Spleen (tissue), 11 donors: ENCODE data around the gene PFKL. TPM values are rescaled to one million over a fixed set of nuclear protein-coding genes. Genes with fewer than 3 reads are reported as not detected.

Source experiments
- DNase-seq: peaks from one replicate; pipeline ENCODE4 v3.0.0-alpha.2; 2020
- H3K27ac ChIP-seq, 8 donors: fragments of 200-600 bp; sonication (generic) in 7 of 8; 1 replicate in 4 of 8; 2 replicates in 4 of 8; pipeline versions ENCODE4 v1.5.0 to v1.8.0; 2016 to 2021; ENCODE audit warnings: inconsistent platforms in 4 of 8, mild to moderate bottlenecking in 4 of 8, moderate library complexity in 1 of 8
- H3K27me3 ChIP-seq, 7 donors: fragments of 200-600 bp; sonication (generic) in 6 of 7; replicated peaks in 1 of 7; 1 replicate in 4 of 7; 2 replicates in 3 of 7; pipeline versions ENCODE4 v1.5.0 to v1.8.0; 2016 to 2021; ENCODE audit warnings: inconsistent platforms in 3 of 7, mild to moderate bottlenecking in 1 of 7
- H3K36me3 ChIP-seq, 6 donors: fragments of 200-600 bp; sonication (generic) in 5 of 6; 1 replicate in 4 of 6; 2 replicates in 2 of 6; pipeline versions ENCODE4 v1.5.0 to v1.8.0; 2016 to 2021; ENCODE audit warnings: inconsistent platforms in 2 of 6
- H3K4me1 ChIP-seq, 6 donors: fragments of 200-600 bp; sonication (generic) in 5 of 6; 1 replicate in 3 of 6; 2 replicates in 3 of 6; pipeline versions ENCODE4 v1.5.0 to v1.8.0; 2016 to 2021; ENCODE audit warnings: inconsistent platforms in 3 of 6
- H3K4me3 ChIP-seq, 8 donors: fragments of 200-600 bp; sonication (generic) in 7 of 8; 1 replicate in 4 of 8; 2 replicates in 4 of 8; pipeline versions ENCODE4 v1.5.0 to v1.8.0; 2016 to 2021; ENCODE audit warnings: inconsistent platforms in 4 of 8, mild to moderate bottlenecking in 4 of 8, moderate library complexity in 2 of 8
- H3K9me3 ChIP-seq, 8 donors: fragments of 200-600 bp; sonication (generic) in 7 of 8; 1 replicate in 4 of 8; 2 replicates in 4 of 8; pipeline versions ENCODE4 v1.5.0 to v1.8.0; 2016 to 2021; ENCODE audit warnings: inconsistent platforms in 4 of 8
- POLR2A ChIP-seq, 3 donors: fragments of 450-650 bp; IDR thresholded peaks; one replicate each; pipeline ENCODE4 v1.5.1; 2017; ENCODE audit warnings: antibody characterized with exemption in 3 of 3, mild to moderate bottlenecking in 1 of 3
- POLR2AphosphoS5 ChIP-seq, 3 donors: sonication (generic); formaldehyde crosslinking; IDR thresholded peaks; one replicate each; pipeline ENCODE4 v1.5.1; 2017; ENCODE audit warnings: antibody characterized with exemption in 3 of 3
- WGBS, 5 donors: extraction: QIAGEN DNeasy Blood & Tissue Kit in 3 of 5; methylation state at CpG; one replicate each; pipeline versions ENCODE4 v1.1.5 to v1.1.7; 2013 to 2018; 5-methylcytosine and 5-hydroxymethylcytosine counted together
- intact Hi-C: fragments of 100-400 bp; cut with DNase I; formaldehyde crosslinking; loops from one replicate; pipeline ENCODE4 v1.15.0; 2023; ENCODE audit warnings: low total_unique reads
- polyA plus RNA-seq, 3 donors: library from polyadenylated mRNA; stranded (reverse); fragments of 200-250 nt; gene quantifications; one replicate each; pipeline ENCODE4 v1.2.1, GENCODE V29; 2013
- total RNA-seq, 7 donors: library from RNA; depleted of rRNA in 3 of 7; stranded (reverse); fragments of >200 nt in 3 of 7; fragmentation: NEBNext Ultra II Directional in 4 of 7; extraction: Animal tissue kit (Norgen Biotek cat#: 25700) in 4 of 7; gene quantifications; one replicate each; pipeline versions ENCODE4 v1.1.0 to v1.2.1, GENCODE V29; 2016 to 2021
- TF ChIP-seq, protein P1 (sequence below), 11 experiments: fragments of 200-600 bp in 7 of 11; fragments of 450-650 bp in 4 of 11; sonication (generic) in 4 of 11; IDR thresholded peaks in 8 of 11; conservative IDR thresholded peaks in 3 of 11; 1 replicate in 7 of 11; 2 replicates in 4 of 11; pipeline versions ENCODE4 v1.4.0 to v1.8.0; 2016 to 2021; ENCODE audit warnings: antibody characterized with exemption in 11 of 11, inconsistent platforms in 4 of 11, mild to moderate bottlenecking in 1 of 11
- donor health status: healthy with polysubstance abuse.
- donor health status: DM: no; HTN: no; CAD: no; lungs with moderate emphysema.
- donor health status: DM: no; HTN: no; CAD: no.
- donor health status: Bipolar disorder and iron deficiency.
- donor health status: healthy.
- donor health status: DM: no; HTN: no; CAD: no.
- donor health status: DM: yes; HTN: yes; CAD: no.

Gene PFKL
- total and polyA plus RNA-seq, 10 donors: 65.9 to 145 (median 112) TPM

- Histone ChIP-seq H3K4me3 (no peak overlapping the region), H3K27me3 (peaks cover 0 to 5% (median 0%) of the 10 kb centered on the region in 7 donors), H3K36me3 (peaks cover 0 to 59% (median 3%) of the 10 kb centered on the region in 6 donors), H3K4me1 (peaks cover 0 to 23% (median 5%) of the 10 kb centered on the region in 6 donors), H3K27ac (no peak overlapping the region), H3K9me3 (peaks cover 0 to 22% (median 14%) of the 10 kb centered on the region in 8 donors)
- peak; percentile 61 for DNase-seq
- no peak for TF ChIP-seq POLR2A (IDR thresholded peaks at IDR 0.05)
- TF ChIP-seq, protein P1, sequence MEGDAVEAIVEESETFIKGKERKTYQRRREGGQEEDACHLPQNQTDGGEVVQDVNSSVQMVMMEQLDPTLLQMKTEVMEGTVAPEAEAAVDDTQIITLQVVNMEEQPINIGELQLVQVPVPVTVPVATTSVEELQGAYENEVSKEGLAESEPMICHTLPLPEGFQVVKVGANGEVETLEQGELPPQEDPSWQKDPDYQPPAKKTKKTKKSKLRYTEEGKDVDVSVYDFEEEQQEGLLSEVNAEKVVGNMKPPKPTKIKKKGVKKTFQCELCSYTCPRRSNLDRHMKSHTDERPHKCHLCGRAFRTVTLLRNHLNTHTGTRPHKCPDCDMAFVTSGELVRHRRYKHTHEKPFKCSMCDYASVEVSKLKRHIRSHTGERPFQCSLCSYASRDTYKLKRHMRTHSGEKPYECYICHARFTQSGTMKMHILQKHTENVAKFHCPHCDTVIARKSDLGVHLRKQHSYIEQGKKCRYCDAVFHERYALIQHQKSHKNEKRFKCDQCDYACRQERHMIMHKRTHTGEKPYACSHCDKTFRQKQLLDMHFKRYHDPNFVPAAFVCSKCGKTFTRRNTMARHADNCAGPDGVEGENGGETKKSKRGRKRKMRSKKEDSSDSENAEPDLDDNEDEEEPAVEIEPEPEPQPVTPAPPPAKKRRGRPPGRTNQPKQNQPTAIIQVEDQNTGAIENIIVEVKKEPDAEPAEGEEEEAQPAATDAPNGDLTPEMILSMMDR (IDR thresholded peaks at IDR 0.05 in 8 of 11, conservative IDR thresholded peaks at IDR 0.05 in 3 of 11): no peak
- no peak for TF ChIP-seq POLR2AphosphoS5 (IDR thresholded peaks at IDR 0.05)
- intact Hi-C loops: no loop called here
- WGBS, 5 donors: 85 to 95% (median 90%) methylated on average over 5 to 18 of the region's 18 CpGs
These were observed 65.6 kb downstream of the PFKL start for GRCh38 chr21:44365251-44365966.

- TF ChIP-seq POLR2A (IDR thresholded peaks at IDR 0.05) (no peak), POLR2AphosphoS5 (IDR thresholded peaks at IDR 0.05) (no peak)
- TF ChIP-seq, protein P1 (IDR thresholded peaks at IDR 0.05 in 8 of 11, conservative IDR thresholded peaks at IDR 0.05 in 3 of 11): no peak
- peak; percentile 43 for DNase-seq
- H3K4me1 ChIP-seq: peaks cover 0 to 16% (median 5%) of the 10 kb centered on the region in 6 donors
- peaks cover 0 to 66% (median 3%) of the 10 kb centered on the region in 6 donors for H3K36me3 ChIP-seq
- H3K27ac ChIP-seq: no peak overlapping the region
- peaks cover 0 to 5% (median 0%) of the 10 kb centered on the region in 7 donors for H3K27me3 ChIP-seq
- WGBS, 5 donors: 87 to 96% (median 92%) methylated on average over 22 of the region's 22 CpGs
- no peak overlapping the region for H3K4me3 ChIP-seq
- H3K9me3 ChIP-seq: peaks cover 0 to 22% (median 14%) of the 10 kb centered on the region in 8 donors
- intact Hi-C loops: no loop called here
These were observed 66.2 kb downstream of the PFKL start for GRCh38 chr21:44365967-44366585.

- H3K27ac ChIP-seq: no peak overlapping the region
- peak; percentile 69 for DNase-seq
- H3K4me1 ChIP-seq: peaks cover 0 to 13% (median 5%) of the 10 kb centered on the region in 6 donors
- peaks cover 0 to 70% (median 3%) of the 10 kb centered on the region in 6 donors for H3K36me3 ChIP-seq
- no peak overlapping the region for H3K4me3 ChIP-seq
- WGBS, 5 donors: 90 to 95% (median 93%) methylated on average over 22 to 28 of the region's 28 CpGs
- TF ChIP-seq POLR2AphosphoS5 (IDR thresholded peaks at IDR 0.05) (no peak), POLR2A (IDR thresholded peaks at IDR 0.05) (no peak)
- TF ChIP-seq, protein P1 (IDR thresholded peaks at IDR 0.05 in 8 of 11, conservative IDR thresholded peaks at IDR 0.05 in 3 of 11): no peak
- peaks cover 0 to 5% (median 0%) of the 10 kb centered on the region in 7 donors for H3K27me3 ChIP-seq
- H3K9me3 ChIP-seq: peaks cover 0 to 22% (median 14%) of the 10 kb centered on the region in 8 donors
- intact Hi-C loops: no loop called here
These were observed 66.8 kb downstream of the PFKL start for GRCh38 chr21:44366586-44367211.
